DND-41 (cell line): ENCODE measurements around the gene FRK.

ENCODE experiments used
- ATAC-seq: fragments of 200-7000 bp; cut with Tn5 transposase; 3 replicates; pipeline ENCODE4 v1.9.1; 2021; ENCODE audit warnings: low read depth; ENCODE audit not compliant: insufficient read depth
- DNase-seq: peaks from one replicate; pipeline ENCODE4 v3.0.0-alpha.2; 2020
- H2AFZ ChIP-seq: 2 replicates; pipeline ENCODE4 v1.6.0; 2012; ENCODE audit warnings: low read depth, low read length
- H3K27ac ChIP-seq: 2 replicates; pipeline ENCODE4 v1.5.1; 2012; ENCODE audit warnings: low read length, inconsistent platforms
- H3K27me3 ChIP-seq: fragments of 200-600 bp; sonication (generic); 2 replicates; pipeline ENCODE4 v1.6.0; 2012; ENCODE audit warnings: low read length, mild to moderate bottlenecking, inconsistent platforms; ENCODE audit not compliant: insufficient read depth, poor library complexity
- H3K36me3 ChIP-seq: 2 replicates; pipeline ENCODE4 v1.5.1; 2012; ENCODE audit warnings: low read length, inconsistent platforms; ENCODE audit not compliant: insufficient read depth
- H3K4me1 ChIP-seq: 2 replicates; pipeline ENCODE4 v1.5.1; 2012; ENCODE audit warnings: mild to moderate bottlenecking, low read length; ENCODE audit not compliant: insufficient read depth
- H3K4me2 ChIP-seq: 2 replicates; pipeline ENCODE4 v1.6.0; 2012; ENCODE audit warnings: mild to moderate bottlenecking, moderate library complexity, low read length, inconsistent platforms; ENCODE audit not compliant: insufficient read depth
- H3K4me3 ChIP-seq, 2 experiments: fragments of 200-600 bp in 1 of 2; shearing (Covaris generic) in 1 of 2; 2 replicates each; pipeline ENCODE4 v1.5.1; 2012 to 2016; ENCODE audit warnings: inconsistent platforms in 2 of 2, low read length in 2 of 2, mild to moderate bottlenecking in 2 of 2, low read depth in 1 of 2, moderate library complexity in 1 of 2
- H3K79me2 ChIP-seq: 2 replicates; pipeline ENCODE4 v1.6.0; 2012; ENCODE audit warnings: low read length, inconsistent platforms; ENCODE audit not compliant: insufficient read depth
- H3K9ac ChIP-seq: 2 replicates; pipeline ENCODE4 v1.6.0; 2012; ENCODE audit warnings: low read depth, mild to moderate bottlenecking, inconsistent platforms, low read length, moderate library complexity
- H3K9me3 ChIP-seq: 2 replicates; pipeline ENCODE4 v1.5.1; 2012; ENCODE audit warnings: low read length, moderate library complexity, mild to moderate bottlenecking, inconsistent platforms; ENCODE audit not compliant: insufficient read depth, severe bottlenecking
- H4K20me1 ChIP-seq: 2 replicates; pipeline ENCODE4 v1.6.0; 2012; ENCODE audit warnings: low read length; ENCODE audit not compliant: insufficient read depth
- CTCF ChIP-seq: IDR thresholded peaks from 2 replicates; pipeline ENCODE4 v1.5.1; 2012; ENCODE audit warnings: borderline replicate concordance, low read length, moderate library complexity, mild to moderate bottlenecking; ENCODE audit not compliant: poor library complexity, severe bottlenecking; ENCODE audit errors: extremely low read depth
- EZH2 ChIP-seq: IDR thresholded peaks from 3 replicates; pipeline ENCODE4 v1.6.1; 2012; ENCODE audit warnings: borderline replicate concordance, low read depth, mild to moderate bottlenecking, moderate library complexity, low read length, inconsistent platforms; ENCODE audit not compliant: severe bottlenecking

Gene FRK

GRCh38 chr6:116101302-116101718, 40.6 kb upstream of the FRK start:
- Histone ChIP-seq H3K4me1 (peaks cover 13% of the 10 kb centered on the region), H3K27ac (peak overlapping the region; percentile 29; the same call in 1 of the 2 replicates), H2AFZ (peak overlapping the region; percentile 87), H3K4me2 (peak overlapping the region; percentile 88), H3K27me3 (peaks cover 14% of the 10 kb centered on the region), H3K9ac (peak overlapping the region; percentile 64), H3K79me2 (no peaks in the 10 kb centered on the region), H3K9me3 (peaks cover 4% of the 10 kb centered on the region), H3K36me3 (no peaks in the 10 kb centered on the region), H4K20me1 (no peaks in the 10 kb centered on the region), H3K4me3 (peak overlapping the region; percentile 36 to 77; a peak in 3 of 4 replicates)
- DNase-seq: no peak
- TF ChIP-seq CTCF (no peak), EZH2 (no peak)
- ATAC-seq: peak; percentile 7; the same call in 1 of the 3 replicates

- Histone ChIP-seq H3K4me1 (peaks cover 13% of the 10 kb centered on the region), H3K4me3 (peak within 1 kb of the TSS; percentile 36 to 77; a peak in 3 of 4 replicates), H3K4me2 (peak within 1 kb of the TSS; percentile 88), H3K9me3 (peaks cover 10% of the 10 kb centered on the region), H3K79me2 (no peaks in the 10 kb centered on the region), H3K36me3 (no peaks in the 10 kb centered on the region), H3K27me3 (peaks cover 14% of the 10 kb centered on the region), H2AFZ (peak within 1 kb of the TSS; percentile 87), H4K20me1 (no peaks in the 10 kb centered on the region), H3K9ac (peak within 1 kb of the TSS; percentile 64), H3K27ac (peak within 1 kb of the TSS; percentile 29; the same call in 1 of the 2 replicates)
- ATAC-seq (peak; percentile 89), DNase-seq (peak; percentile 64)
- TF ChIP-seq CTCF (peak; percentile 45), EZH2 (no peak)
These were observed 40.0 kb upstream of the FRK start, which contains the start of gene NT5DC1 for GRCh38 chr6:116100419-116101301. Gene NT5DC1 (plus strand): TSS chr6:116100853. CDS start chr6:116100931, 78 bp downstream.

DNA sequence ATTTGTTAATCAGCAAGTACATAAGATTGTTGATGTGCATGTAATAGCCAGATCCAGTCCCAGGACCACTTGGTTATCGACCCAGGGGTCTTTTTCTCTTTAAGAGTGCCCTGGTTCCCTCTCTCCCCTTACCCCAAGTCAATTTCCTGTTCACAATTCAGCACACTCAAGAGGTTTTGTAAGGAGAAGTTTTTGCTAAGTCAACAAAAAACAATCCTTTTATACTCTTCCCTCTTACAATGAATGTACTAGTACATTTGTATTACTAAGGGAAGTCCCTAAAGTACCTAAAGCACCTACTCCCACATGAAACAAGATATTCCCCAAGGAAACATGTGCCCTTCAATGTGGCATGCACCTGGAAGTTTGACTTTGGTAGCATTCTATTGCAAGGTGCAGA, 38.3 kb upstream of the FRK start:
- H3K9me3 ChIP-seq: peaks cover 13% of the 10 kb centered on the region
- H3K27me3 ChIP-seq: peaks cover 14% of the 10 kb centered on the region
- no peaks in the 10 kb centered on the region for H4K20me1 ChIP-seq
- H3K36me3 ChIP-seq: no peaks in the 10 kb centered on the region
- H3K27ac ChIP-seq: no peak overlapping the region
- DNase-seq (no peak), ATAC-seq (no peak)
- no peak overlapping the region for H3K4me2 ChIP-seq
- TF ChIP-seq EZH2 (no peak), CTCF (no peak)
- H3K4me1 ChIP-seq: peaks cover 13% of the 10 kb centered on the region
- no peak overlapping the region for H3K9ac ChIP-seq
- no peak overlapping the region for H3K4me3 ChIP-seq
- H2AFZ ChIP-seq: no peak overlapping the region
- H3K79me2 ChIP-seq: no peaks in the 10 kb centered on the region
